GM18867 (cell line): ENCODE data around the gene EPG5.
"Not testable (repeated sequence)": the region's sequence is repeated elsewhere in the genome, so short reads cannot be mapped to it uniquely, and the experiment has no call there.

ENCODE experiments used
- ATAC-seq: cut with Tn5 transposase; IDR thresholded peaks from one replicate; pipeline ENCODE4 v1.9.1; 2021; ENCODE audit warnings: mild to moderate bottlenecking, moderate library complexity; ENCODE audit not compliant: unreplicated experiment

EPG5 gene

DNA sequence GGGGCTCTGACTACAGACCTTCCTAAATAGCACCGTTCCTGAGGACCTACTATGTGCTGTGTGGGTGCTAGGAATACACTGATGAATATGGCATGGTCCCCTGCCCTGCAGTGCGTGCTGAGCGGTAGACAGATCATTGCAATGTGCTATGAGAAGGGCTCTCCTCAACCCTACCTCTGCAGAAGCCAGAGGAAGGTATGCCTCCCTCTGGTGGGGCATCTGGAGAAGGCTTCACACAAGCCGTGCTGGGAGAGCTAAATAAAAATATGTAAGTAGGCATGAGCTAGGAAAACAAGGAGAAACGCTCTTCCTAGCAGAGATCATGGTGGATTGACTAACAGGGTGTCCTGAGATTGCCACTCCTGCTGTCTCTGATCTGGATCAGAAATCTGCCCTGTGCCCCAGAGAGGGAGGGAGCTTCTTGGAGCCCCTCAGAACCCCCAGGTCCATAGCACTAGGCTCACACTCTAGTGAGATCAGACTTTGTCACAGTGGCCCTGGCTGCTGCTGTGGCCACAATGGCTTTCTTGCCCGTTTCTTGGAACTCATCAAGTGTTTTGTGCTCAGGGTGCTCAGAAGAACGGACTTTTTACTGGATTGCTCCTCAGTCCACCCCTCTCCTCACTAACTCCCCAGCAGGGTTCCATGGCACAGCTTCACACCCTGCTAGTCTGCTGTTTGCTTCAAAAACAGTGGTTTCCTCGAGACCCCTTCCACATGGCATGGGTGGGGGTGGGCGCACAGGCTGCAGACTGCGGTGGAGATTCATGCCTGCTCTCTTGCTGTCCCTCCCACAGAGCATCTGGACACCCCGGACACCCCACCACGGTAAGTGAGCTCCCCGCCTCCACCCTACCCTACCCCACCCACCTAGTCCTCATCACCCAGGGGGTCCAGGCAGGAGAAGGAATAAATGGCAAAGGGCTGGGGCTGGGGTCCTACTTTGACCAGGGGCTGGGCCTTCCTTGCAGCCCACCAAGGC, 127.4 kb downstream of the EPG5 start:
- ATAC-seq, result no peak

- ATAC-seq, result no peak
Measured at GRCh38 chr18:45838302-45839070, 128.6 kb downstream of the EPG5 start.

GRCh38 chr18:45837283-45838070, 129.7 kb downstream of the EPG5 start:
- no peak for ATAC-seq

DNA sequence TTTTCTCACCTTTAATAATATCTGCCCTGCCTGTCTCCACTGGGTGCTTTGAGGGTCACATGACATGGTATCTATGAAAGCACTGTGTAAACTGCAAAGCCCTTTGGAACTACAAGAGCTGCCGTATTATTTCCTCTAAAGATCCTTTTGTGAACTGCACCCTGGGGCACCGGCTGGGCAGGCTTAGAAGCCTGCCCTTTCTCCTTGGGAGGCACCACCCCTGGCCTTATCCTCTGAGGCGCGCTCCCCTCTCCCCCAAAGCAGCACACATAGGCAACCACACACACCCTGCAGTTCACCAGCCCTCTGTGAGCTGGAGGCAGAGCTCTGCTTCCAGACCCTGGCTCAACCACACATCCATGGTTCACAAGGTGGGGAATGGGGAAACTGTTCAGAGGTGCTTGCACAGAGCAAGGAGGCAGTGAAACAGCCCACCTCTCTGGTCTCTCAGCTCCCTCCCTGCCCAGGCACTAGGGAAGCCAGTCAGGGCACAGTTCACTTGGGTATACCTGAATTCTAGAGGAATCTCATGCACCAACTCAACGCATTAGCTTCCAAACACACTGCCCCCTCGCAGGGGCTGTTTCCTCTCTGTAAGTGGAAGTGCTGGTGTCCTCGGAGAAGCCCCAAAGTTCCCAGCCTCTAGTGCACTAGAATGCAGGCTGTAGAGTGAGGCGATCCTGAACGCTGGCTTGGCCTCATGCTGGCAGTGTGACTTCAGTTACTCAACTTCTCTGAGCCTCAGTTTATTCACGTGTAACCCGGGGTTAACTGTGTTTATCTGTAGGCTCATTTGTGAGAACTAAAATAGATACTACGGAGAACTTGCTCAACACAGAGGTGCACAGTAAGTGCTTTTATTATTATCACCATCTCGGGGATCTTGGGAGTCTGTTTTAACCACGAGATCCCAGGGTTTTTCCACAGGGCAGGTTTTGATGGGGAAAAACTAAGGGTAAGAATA, 130.6 kb downstream of the EPG5 start:
- no peak for ATAC-seq

DNA sequence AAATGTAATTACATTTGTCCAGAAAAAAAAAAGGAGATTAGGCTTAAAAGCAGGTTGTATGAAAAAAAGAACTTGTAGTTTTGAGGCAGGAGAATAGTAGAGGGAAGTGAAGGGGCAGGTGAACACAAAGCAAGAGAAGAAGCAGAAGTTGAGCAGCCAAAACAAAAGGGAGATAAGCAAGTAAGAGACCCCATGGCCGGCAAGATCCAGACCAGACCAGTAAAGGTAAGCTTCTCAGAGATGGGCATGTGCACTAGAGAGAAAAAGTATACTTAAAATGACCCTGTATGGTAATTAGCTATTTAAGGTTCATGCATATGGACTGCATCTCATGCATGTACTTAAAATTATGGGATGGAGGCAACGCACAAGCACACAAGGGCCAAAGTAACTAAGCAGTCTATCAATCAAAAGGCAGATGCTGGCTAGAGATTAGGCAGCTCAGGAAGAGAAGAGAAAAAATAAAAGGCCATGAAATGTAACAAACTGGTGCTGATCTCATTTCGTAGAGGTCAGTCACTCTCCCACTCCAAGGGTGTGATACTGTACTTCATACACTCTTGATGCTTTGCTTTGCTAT, 132.0 kb downstream of the EPG5 start:
- ATAC-seq, result no peak

DNA sequence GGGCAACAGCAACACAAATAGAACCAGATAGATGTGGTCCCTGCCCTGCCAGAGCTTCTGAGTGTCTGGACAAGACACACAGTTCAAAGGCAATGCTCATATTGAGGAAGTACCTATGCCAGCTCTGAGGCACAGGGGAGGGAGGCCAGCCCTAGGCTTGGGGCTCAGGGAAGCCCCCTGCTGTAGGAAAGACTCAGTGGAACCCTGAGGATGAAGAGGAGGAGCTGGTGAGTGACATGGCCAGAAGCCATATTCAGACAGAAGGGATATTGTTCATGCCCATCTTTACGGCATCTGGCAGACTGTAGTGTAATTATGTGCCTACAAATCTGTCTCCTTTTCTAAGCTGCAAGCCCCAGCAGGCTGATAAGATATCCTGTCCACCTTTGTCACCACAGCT, 132.8 kb downstream of the EPG5 start:
- no peak for ATAC-seq

DNA sequence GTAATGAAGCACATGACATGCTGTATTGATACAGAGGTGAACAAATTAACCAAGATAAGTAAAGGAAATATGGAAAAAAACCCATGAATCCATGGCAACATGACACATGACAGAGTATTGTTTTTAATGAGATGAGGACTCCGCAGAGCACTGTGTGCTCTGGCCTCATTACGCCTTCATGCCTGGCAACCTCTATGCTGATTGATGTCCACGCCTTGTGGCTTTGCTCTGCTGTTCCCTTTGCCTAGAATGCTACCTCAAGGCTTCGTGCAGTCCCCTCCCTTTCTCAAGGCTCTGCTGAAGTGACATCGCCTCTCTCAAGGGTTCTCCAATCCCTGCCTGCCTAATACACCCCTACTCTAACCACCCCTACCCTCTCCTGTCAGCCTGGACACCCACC, 133.3 kb downstream of the EPG5 start:
- no peak for ATAC-seq

- no peak for ATAC-seq
Measured at GRCh38 chr18:45830917-45831316, 136.2 kb downstream of the EPG5 start.

DNA sequence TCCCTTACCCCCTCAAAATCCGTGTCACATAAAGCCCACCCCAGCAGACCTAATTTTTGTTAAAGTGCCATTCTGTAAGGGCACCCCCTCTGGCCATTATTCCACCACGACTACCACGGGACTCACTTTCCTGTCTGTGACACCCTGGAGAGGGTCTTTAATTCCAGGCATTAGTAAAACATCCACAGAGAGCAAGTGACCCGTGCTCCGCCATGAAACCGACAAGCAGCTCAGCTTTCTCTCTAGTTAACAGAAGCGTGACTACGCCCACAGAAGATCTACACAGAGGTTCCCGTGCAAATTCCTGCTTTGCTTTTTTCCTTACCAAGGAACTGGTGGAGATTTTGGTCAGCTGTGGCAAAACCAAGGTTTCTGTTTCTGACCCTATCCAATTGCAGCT, 137.3 kb downstream of the EPG5 start:
- no peak for ATAC-seq

- ATAC-seq, result no peak
Measured at GRCh38 chr18:45828917-45829811, 138.0 kb downstream of the EPG5 start.

GRCh38 chr18:45826716-45827115, 140.4 kb downstream of the EPG5 start:
- not testable (repeated sequence) for ATAC-seq

- no peak for ATAC-seq
Measured at GRCh38 chr18:45826084-45826483, 141.0 kb downstream of the EPG5 start.

- no peak for ATAC-seq
Measured at GRCh38 chr18:45825258-45826044, 141.7 kb downstream of the EPG5 start, which contains the start of gene SIGLEC15. Gene SIGLEC15, plus strand, starts transcription at chr18:45825675. Its CDS starts 54 bp downstream, at chr18:45825729.

DNA sequence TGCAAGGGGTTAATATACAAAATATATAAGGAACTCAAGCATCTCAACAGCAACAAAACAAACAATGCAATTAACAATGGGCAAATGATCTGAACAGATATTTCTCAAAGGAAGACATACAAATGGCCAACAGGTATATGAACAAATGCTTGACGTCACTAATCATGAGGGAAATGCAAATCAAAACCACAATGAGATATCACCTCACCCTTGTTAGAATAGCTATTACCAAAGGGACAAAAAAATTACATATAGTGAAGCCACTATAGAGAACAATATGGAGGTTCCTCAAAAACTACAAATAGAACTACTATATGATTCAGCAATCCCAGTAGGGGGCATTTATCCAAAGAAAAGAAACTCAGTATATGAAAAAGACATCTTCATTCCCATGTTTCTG, 145.4 kb downstream of the EPG5 start:
- no peak for ATAC-seq

- ATAC-seq, result no peak
Measured at GRCh38 chr18:45821026-45821425, 146.1 kb downstream of the EPG5 start.

DNA sequence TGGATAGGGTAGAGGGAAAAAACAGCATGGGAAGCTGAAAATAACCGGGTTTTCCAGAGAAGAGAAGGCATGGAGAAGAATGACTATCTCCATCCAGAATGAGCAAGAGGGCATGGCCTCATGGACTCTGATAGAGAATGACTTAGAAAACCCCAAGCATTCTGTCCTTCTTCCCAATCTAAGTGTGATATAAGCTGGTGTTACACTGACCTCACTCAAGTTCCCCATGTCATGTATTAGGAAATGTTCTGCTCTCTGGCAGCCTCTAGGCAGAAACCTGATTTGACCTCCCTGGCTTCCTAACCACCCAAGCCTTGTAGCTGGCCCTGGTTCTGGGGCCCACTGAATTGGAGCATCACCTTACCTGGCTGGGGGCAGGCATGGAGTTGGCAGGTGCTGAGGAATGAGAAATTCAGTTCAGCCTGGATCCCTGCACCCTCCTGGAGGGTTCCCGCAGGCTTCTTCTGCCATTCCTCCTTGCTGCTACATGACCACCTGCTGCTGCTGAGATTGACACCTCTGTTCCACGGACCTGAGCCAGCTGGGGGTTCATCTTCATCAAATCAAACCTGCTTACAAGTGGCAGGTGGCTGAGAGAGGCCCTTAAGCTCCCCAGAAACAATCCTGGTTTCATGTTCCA, 146.9 kb downstream of the EPG5 start:
- ATAC-seq, result no peak

- not testable (repeated sequence) for ATAC-seq
Measured at GRCh38 chr18:45818765-45819164, 148.4 kb downstream of the EPG5 start.
